ENCODE data around the gene TMBIM4. TPM values are rescaled to one million over a fixed set of nuclear protein-coding genes. Genes with fewer than 3 reads are reported as not detected.
A peak's percentile ranks its signal among the peaks of the same experiment; 100 is the strongest.

The TMBIM4 gene
- total RNA-seq, 1 donor from 2014 or later: 30.9 TPM

DNA sequence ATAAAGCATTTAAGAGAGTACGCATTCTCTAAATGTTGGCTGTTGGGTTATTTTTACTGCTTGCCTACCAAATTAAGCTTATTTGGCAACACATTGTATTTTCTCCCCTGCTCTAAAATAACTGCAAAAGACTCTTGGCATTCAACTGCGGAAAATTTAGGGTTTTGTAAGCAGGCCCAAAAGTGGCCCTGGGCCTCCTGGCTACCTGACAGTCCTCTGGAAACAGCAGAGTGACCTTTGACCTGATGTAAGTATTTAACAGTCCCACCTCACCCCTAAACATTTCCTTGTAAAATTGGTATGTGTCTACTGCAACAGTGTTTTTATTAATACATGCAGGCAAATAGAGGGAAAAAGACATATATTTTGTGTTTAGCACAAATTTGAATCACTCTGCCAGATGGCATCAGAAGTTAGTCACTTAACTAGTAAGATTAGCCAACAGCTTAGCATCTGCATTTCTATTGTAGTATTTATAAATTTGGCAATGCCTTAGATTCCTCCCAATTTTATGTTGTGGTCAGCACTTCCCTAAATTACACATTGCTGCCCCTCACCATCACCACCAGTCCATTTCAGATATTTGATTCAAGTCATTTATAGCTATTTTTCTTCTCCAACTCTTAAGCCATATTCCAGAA, 50.4 kb downstream of the TMBIM4 start:
- no peak for DNase-seq (ENCODE audit: low spot score, unreplicated experiment)
- Mint-ChIP-seq H3K27me3 (no peaks in the 10 kb centered on the region), H3K4me1 (ENCODE audit: low read depth) (no peaks in the 10 kb centered on the region), H3K9me3 (ENCODE audit: low read depth) (no peaks in the 10 kb centered on the region), H3K36me3 (ENCODE audit: insufficient read depth) (peaks cover 5% of the 10 kb centered on the region), H3K4me3 (ENCODE audit: low read depth) (no peak overlapping the region), H3K27ac (no peak overlapping the region)
- TF ChIP-seq, protein P1, sequence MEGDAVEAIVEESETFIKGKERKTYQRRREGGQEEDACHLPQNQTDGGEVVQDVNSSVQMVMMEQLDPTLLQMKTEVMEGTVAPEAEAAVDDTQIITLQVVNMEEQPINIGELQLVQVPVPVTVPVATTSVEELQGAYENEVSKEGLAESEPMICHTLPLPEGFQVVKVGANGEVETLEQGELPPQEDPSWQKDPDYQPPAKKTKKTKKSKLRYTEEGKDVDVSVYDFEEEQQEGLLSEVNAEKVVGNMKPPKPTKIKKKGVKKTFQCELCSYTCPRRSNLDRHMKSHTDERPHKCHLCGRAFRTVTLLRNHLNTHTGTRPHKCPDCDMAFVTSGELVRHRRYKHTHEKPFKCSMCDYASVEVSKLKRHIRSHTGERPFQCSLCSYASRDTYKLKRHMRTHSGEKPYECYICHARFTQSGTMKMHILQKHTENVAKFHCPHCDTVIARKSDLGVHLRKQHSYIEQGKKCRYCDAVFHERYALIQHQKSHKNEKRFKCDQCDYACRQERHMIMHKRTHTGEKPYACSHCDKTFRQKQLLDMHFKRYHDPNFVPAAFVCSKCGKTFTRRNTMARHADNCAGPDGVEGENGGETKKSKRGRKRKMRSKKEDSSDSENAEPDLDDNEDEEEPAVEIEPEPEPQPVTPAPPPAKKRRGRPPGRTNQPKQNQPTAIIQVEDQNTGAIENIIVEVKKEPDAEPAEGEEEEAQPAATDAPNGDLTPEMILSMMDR (IDR thresholded peaks at IDR 0.05; ENCODE audit: unreplicated experiment): no peak

DNA sequence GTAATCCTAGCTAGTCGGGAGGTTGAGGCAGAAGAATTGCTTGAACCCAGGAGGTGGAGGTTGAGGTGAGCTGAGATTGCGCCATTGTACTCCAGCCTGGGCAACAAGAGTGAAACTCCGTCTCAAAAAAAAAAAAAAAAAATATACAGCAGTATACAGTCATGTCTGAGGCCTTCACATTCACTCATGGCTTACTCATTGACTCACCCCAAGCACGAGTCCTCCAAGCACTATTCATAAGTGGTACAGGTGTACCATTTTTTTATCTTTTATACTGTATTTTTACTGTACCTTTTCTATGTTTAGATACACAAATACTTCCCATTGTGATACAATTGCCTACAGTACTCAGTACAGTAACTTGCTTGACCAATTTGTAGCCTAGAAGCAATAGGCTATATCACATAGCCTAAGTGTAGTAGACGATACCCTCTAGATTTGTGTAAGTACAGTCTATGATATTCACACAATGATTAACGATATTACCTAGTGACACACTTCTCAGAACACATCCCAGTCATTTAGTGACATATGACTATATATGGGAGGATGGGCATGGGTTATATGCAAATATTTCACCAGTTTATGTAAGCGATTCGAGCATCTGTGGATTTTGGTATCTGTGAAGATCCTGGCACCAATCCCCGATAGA, 51.4 kb downstream of the TMBIM4 start:
- TF ChIP-seq, protein P1 (IDR thresholded peaks at IDR 0.05; ENCODE audit: unreplicated experiment): no peak
- Mint-ChIP-seq H3K36me3 (ENCODE audit: insufficient read depth) (peaks cover 2% of the 10 kb centered on the region), H3K4me3 (ENCODE audit: low read depth) (no peak overlapping the region), H3K27ac (no peak overlapping the region), H3K9me3 (ENCODE audit: low read depth) (no peaks in the 10 kb centered on the region), H3K4me1 (ENCODE audit: low read depth) (no peaks in the 10 kb centered on the region), H3K27me3 (no peaks in the 10 kb centered on the region)
- DNase-seq (ENCODE audit: low spot score, unreplicated experiment): no peak

DNA sequence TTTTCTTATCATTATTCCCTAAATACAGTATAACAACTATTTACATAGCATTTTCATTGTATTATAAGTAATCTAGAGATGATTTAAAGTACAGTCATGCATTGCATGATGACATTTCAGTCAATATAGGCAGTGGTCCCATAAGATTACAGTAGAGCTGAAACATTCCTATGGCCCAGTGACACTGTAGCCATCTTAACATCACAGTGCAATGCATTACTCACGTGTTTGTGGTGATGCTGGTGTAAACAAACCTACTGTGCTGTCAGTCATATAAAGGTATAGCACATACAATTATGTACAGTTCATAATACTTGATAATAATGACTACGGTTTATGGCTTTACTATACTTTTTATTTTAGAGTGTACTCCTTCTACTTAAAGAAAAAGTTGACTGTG, 52.6 kb downstream of the TMBIM4 start:
- Mint-ChIP-seq H3K27ac (no peak overlapping the region), H3K9me3 (ENCODE audit: low read depth) (no peaks in the 10 kb centered on the region), H3K4me1 (ENCODE audit: low read depth) (no peaks in the 10 kb centered on the region), H3K36me3 (ENCODE audit: insufficient read depth) (peaks cover 2% of the 10 kb centered on the region), H3K27me3 (no peaks in the 10 kb centered on the region), H3K4me3 (ENCODE audit: low read depth) (no peak overlapping the region)
- no peak for DNase-seq (ENCODE audit: low spot score, unreplicated experiment)
- TF ChIP-seq, protein P1 (IDR thresholded peaks at IDR 0.05; ENCODE audit: unreplicated experiment): no peak

DNA sequence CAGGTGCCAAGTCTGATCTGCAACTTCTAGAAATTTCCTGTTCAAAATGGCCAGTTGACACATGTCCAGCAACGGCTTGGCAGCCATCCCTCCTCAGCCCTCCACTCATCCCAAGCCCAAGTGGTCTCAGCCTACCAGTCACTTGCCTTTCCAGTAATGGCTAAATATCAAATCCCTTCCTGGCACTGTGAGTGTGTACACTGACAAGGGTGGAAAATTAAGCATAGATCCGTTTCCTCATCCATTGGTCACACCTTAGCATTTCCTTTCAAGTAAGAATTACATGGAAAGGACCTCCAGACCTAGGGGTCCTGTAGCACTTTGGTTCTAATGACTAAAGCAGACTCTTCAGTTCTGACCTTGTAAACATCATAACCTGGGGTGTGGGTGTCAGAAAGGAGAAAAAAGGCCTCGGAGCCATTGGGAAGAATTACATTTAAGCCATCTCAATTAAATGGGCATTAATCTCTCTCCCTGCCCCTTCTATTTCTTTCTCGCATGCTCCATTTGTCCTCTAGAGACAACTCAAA, 54.7 kb downstream of the TMBIM4 start:
- H3K27ac Mint-ChIP-seq: peak overlapping the region; percentile 32
- no peak overlapping the region for H3K4me3 Mint-ChIP-seq (ENCODE audit: low read depth)
- no peaks in the 10 kb centered on the region for H3K27me3 Mint-ChIP-seq
- H3K36me3 Mint-ChIP-seq (ENCODE audit: insufficient read depth): no peaks in the 10 kb centered on the region
- H3K9me3 Mint-ChIP-seq (ENCODE audit: low read depth): no peaks in the 10 kb centered on the region
- TF ChIP-seq, protein P1 (IDR thresholded peaks at IDR 0.05; ENCODE audit: unreplicated experiment): no peak
- H3K4me1 Mint-ChIP-seq (ENCODE audit: low read depth): no peaks in the 10 kb centered on the region
- no peak for DNase-seq (ENCODE audit: low spot score, unreplicated experiment)

DNA sequence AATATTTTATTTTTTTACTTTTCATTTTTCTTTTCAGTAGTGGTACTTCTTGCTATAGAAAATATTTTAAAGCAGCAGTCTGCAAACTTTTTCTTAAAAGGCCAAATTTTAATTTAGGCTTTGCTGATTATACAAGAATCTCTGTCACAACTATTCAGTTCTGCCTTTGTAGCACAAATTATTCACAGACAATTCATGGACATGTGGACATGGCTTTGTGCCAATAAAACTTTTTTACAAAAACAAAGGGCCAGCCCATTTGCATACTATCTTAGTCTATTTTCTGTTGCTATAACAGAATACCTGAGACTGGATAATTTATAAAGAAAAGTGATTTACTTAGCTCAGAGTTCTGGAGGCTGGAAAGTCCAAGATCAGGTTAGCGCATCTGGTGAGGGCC, 56.3 kb downstream of the TMBIM4 start:
- Mint-ChIP-seq H3K36me3 (ENCODE audit: insufficient read depth) (no peaks in the 10 kb centered on the region), H3K9me3 (ENCODE audit: low read depth) (no peaks in the 10 kb centered on the region), H3K4me3 (ENCODE audit: low read depth) (no peak overlapping the region), H3K27ac (no peak overlapping the region), H3K27me3 (no peaks in the 10 kb centered on the region), H3K4me1 (ENCODE audit: low read depth) (no peaks in the 10 kb centered on the region)
- DNase-seq (ENCODE audit: low spot score, unreplicated experiment): no peak
- TF ChIP-seq, protein P1 (IDR thresholded peaks at IDR 0.05; ENCODE audit: unreplicated experiment): no peak
